Tibial artery (tissue), 4 donors: ENCODE results near the gene NOP10.

Experiments used
- DNase-seq, 2 donors: peaks; one replicate each; pipeline ENCODE4 v3.0.0-alpha.2; 2019
- H3K27ac ChIP-seq, 2 donors: fragments of 200-600 bp; sonication (generic) in 1 of 2; 1 replicate in 1 of 2; 2 replicates in 1 of 2; pipeline ENCODE4 v1.5.1; 2018 to 2019; ENCODE audit warnings: mild to moderate bottlenecking in 1 of 2
- H3K27me3 ChIP-seq, 2 donors: fragments of 200-600 bp; sonication (generic) in 1 of 2; one replicate each; pipeline versions ENCODE4 v1.5.1 to v1.6.0; 2016 to 2019
- H3K36me3 ChIP-seq, 3 donors: fragments of 200-600 bp; sonication (generic) in 2 of 3; one replicate each; pipeline ENCODE4 v1.5.1; 2016 to 2019; ENCODE audit warnings: mild to moderate bottlenecking in 2 of 3
- H3K4me1 ChIP-seq, 4 donors: fragments of 200-600 bp; sonication (generic) in 2 of 4; 1 replicate in 3 of 4; 2 replicates in 1 of 4; pipeline ENCODE4 v1.5.1; 2016 to 2019
- H3K4me3 ChIP-seq, 2 donors: fragments of 200-600 bp; sonication (generic) in 1 of 2; 1 replicate in 1 of 2; 2 replicates in 1 of 2; pipeline ENCODE4 v1.5.1; 2018 to 2019; ENCODE audit warnings: mild to moderate bottlenecking in 2 of 2
- H3K9me3 ChIP-seq, 3 donors: fragments of 200-600 bp; sonication (generic) in 1 of 3; one replicate each; pipeline ENCODE4 v1.5.1; 2016 to 2019
- intact Hi-C: fragments of 100-400 bp; cut with DNase I; formaldehyde crosslinking; loops from one replicate; pipeline ENCODE4 v1.15.0; 2023; ENCODE audit warnings: low total_unique reads
- TF ChIP-seq, protein P1 (sequence below), 2 experiments: fragments of 200-600 bp in 1 of 2; fragments of 450-650 bp in 1 of 2; IDR thresholded peaks; one replicate each; pipeline ENCODE4 v1.5.1; 2017 to 2019; ENCODE audit warnings: antibody characterized with exemption in 2 of 2, mild to moderate bottlenecking in 1 of 2, moderate library complexity in 1 of 2

The NOP10 gene

DNA sequence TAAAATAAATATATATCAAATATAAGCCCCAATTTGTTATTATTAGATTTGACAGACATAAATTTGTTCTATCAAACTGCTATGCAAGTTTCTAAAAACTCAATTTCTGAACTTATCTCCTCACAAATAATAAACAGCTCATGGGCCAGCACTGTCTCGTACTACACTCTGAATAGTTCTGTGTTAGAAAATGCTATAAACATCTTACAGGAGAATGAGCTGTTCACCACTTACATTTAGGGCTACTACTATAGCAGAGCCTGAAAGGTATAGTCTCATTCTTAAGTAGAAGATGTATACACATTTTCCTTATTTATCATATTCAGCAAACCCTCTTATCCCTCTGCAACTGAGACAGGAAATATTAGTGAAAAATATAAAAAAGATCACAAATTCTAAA lies 18.0 kb downstream of the NOP10 start:
- H3K9me3 ChIP-seq: no peaks in the 10 kb centered on the region
- H3K27ac ChIP-seq: no peak overlapping the region
- DNase-seq: no peak
- H3K4me1 ChIP-seq: no peaks in the 10 kb centered on the region
- no peak overlapping the region for H3K4me3 ChIP-seq
- TF ChIP-seq, protein P1, sequence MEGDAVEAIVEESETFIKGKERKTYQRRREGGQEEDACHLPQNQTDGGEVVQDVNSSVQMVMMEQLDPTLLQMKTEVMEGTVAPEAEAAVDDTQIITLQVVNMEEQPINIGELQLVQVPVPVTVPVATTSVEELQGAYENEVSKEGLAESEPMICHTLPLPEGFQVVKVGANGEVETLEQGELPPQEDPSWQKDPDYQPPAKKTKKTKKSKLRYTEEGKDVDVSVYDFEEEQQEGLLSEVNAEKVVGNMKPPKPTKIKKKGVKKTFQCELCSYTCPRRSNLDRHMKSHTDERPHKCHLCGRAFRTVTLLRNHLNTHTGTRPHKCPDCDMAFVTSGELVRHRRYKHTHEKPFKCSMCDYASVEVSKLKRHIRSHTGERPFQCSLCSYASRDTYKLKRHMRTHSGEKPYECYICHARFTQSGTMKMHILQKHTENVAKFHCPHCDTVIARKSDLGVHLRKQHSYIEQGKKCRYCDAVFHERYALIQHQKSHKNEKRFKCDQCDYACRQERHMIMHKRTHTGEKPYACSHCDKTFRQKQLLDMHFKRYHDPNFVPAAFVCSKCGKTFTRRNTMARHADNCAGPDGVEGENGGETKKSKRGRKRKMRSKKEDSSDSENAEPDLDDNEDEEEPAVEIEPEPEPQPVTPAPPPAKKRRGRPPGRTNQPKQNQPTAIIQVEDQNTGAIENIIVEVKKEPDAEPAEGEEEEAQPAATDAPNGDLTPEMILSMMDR (IDR thresholded peaks at IDR 0.05): no peak
- H3K36me3 ChIP-seq: no peaks in the 10 kb centered on the region
- H3K27me3 ChIP-seq: no peaks in the 10 kb centered on the region
- intact Hi-C loops: no loop called here

DNA sequence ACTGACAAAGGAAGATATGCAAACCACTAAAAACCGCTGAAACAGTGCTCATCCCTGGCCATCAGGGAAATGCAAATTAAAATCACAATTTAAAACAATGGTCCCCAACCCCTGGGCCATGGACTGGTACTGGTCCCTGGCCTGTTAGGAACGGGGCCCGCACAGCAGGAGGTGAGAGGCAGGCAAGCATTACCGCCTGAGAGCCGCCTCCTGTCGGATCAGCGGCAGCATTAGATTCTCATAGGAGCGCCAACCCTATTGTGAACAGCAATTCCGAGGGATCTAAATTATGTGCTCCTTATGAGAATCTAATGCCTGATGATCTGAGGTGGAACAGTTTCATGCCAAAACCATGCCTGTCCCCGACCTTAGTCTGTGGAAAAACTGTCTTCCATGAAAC lies 19.7 kb downstream of the NOP10 start:
- Histone ChIP-seq H3K27me3 (no peaks in the 10 kb centered on the region), H3K27ac (no peak overlapping the region), H3K9me3 (no peaks in the 10 kb centered on the region), H3K4me3 (no peak overlapping the region), H3K36me3 (no peaks in the 10 kb centered on the region), H3K4me1 (peaks cover 0 to 5% (median 0%) of the 10 kb centered on the region in 4 donors)
- intact Hi-C loops: no loop called here
- DNase-seq: no peak
- TF ChIP-seq, protein P1 (IDR thresholded peaks at IDR 0.05): no peak

DNA sequence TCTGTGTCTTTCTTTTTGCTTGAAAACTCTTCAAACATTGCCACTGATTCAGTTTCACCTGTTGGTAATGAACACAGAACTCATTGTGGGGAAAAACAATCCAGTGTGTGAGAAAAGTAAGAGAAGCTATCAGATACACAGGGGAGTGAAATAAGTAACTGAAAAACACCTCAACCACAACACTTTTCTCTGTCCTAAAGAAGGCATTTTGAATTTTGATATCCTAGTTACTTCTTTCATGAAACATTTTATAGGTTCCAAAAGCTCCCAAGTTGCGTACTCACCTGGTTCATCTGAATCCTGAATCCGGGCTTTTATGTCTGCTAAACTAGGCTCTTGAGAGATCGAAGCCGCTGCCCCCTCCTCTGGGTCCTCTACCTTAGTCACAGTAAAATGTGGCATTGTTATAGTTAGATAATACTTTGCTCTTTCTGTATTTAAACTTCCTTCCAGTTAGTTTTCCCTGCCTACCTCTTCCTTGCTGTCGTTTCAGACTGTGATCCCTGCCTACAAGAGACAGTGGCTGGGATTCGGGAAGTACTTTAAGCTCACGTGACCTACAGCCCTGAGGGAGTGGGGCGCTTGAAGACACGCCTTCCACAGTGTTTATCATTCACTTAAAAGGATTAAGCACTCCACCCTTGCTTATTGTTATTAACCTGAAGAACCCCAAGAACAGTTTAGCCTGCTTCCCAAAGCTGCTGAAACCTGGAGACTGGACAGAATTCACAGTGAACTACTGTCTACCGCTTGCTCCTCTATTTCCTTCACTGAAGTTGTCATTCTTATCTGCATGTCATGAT lies 24.5 kb downstream of the NOP10 start:
- intact Hi-C loops: no loop called here
- Histone ChIP-seq H3K36me3 (peaks cover 0 to 3% (median 0%) of the 10 kb centered on the region in 3 donors), H3K27me3 (no peaks in the 10 kb centered on the region), H3K4me3 (peak overlapping the region; percentile 40 to 52), H3K4me1 (peaks cover 0 to 8% (median 0%) of the 10 kb centered on the region in 4 donors), H3K9me3 (no peaks in the 10 kb centered on the region), H3K27ac (peak overlapping the region in 1 of 2 donors; percentile 56)
- peak; percentile 67 to 70 for DNase-seq
- TF ChIP-seq, protein P1 (IDR thresholded peaks at IDR 0.05): no peak

DNA sequence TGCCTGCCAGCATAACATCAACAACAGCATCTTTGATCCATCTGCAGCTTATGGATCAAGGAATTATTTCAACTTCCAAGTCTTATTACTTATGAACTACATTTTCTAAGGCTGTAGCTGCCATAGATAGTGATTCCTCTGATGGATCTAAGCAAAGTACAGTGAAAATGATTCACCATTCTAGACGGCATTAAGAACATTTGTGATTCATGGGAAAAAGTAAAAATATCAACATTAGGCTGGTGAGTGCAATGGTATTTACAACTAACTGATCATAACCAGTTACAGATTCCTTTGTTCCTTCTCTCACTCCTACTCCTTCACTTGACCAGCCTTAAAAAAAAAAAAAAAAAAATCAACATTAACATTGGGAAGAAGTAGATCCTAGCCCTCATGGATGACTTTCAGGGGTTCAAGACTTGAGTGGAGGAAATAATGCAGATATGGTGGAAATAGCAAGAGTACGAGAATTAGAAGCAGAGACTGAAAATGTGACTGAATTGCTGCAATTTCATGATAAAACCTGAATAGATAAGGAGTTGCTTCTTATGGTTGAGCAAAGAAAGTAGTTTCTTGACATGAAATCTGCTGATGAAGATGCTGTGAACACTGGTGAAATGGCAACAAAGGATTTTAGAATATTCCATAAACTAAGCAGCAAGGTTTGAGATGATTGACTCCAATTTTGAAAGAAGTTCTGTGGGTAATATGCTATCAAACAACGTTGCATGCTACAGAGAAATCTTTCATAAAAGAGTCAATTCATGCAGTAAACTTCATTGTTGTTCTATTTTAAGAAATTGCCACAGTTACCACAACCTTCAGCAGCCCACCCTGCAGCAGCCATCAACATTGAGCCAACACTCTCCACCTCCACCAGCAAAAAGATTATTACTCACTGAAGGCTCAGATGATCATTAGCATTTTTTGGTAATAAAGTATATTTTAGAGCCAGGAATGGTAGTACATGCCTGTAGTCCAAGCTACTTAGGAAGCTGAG lies 28.1 kb downstream of the NOP10 start:
- Histone ChIP-seq H3K27me3 (no peaks in the 10 kb centered on the region), H3K36me3 (peaks cover 0 to 3% (median 0%) of the 10 kb centered on the region in 3 donors), H3K4me3 (no peak overlapping the region), H3K27ac (no peak overlapping the region), H3K9me3 (no peaks in the 10 kb centered on the region), H3K4me1 (peaks cover 0 to 8% (median 0%) of the 10 kb centered on the region in 4 donors)
- TF ChIP-seq, protein P1 (IDR thresholded peaks at IDR 0.05): no peak
- DNase-seq: no peak
- intact Hi-C loops: no loop called here

DNA sequence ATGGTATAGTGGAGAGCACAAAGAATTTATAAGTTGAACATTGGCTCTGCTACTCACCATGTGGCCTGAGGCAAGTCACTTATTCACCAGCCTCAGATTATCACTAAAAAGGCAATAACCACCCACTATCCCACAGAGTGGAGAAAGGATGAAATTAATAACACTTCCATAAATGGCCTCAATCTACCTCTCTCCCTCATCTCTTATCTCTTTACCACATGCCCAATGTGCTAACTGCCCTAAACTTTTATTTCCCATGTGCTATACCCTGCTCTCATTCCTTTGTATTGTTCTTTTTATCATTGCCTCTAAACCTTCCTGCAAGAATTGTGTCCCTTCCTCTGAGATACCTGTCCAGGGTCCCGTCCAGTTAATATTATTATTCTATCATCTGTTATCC lies 31.4 kb downstream of the NOP10 start:
- TF ChIP-seq, protein P1 (IDR thresholded peaks at IDR 0.05): no peak
- no peak for DNase-seq
- H3K36me3 ChIP-seq: peaks cover 0 to 3% (median 0%) of the 10 kb centered on the region in 3 donors
- intact Hi-C loops: no loop called here
- H3K27ac ChIP-seq: no peak overlapping the region
- H3K9me3 ChIP-seq: no peaks in the 10 kb centered on the region
- H3K4me1 ChIP-seq: no peaks in the 10 kb centered on the region
- H3K27me3 ChIP-seq: no peaks in the 10 kb centered on the region
- no peak overlapping the region for H3K4me3 ChIP-seq
